IMR-90 (cell line): ENCODE data around the gene PINK1.

ENCODE experiments used
- BHLHE40 ChIP-seq: fragments of 150-350 bp; IDR thresholded peaks from 2 replicates; pipeline ENCODE4 v1.6.1; 2016; ENCODE audit warnings: mild to moderate bottlenecking, low read depth, low read length
- FOS ChIP-seq: fragments of 150-350 bp; IDR thresholded peaks from 2 replicates; pipeline ENCODE4 v1.6.1; 2016; ENCODE audit warnings: low read depth, low read length
- MXI1 ChIP-seq: IDR thresholded peaks from 2 replicates; pipeline ENCODE4 v1.6.1; 2012; ENCODE audit warnings: low read depth, mild to moderate bottlenecking, low read length, moderate library complexity, borderline replicate concordance
- POLR2A ChIP-seq: IDR thresholded peaks from 2 replicates; pipeline ENCODE4 v1.6.1; 2012; ENCODE audit warnings: mild to moderate bottlenecking, low read depth, low read length
- TF ChIP-seq, protein P1 (sequence below): conservative IDR thresholded peaks from 2 replicates; pipeline ENCODE4 v1.5.1; 2012; ENCODE audit warnings: mild to moderate bottlenecking, low read depth, low read length, improper control_type of control experiment
- TF ChIP-seq, protein P2 (sequence below): fragments of 150-350 bp; IDR thresholded peaks from 2 replicates; pipeline ENCODE4 v1.6.1; 2017; ENCODE audit warnings: mild to moderate bottlenecking, antibody characterized with exemption, low read length, low read depth

DNA sequence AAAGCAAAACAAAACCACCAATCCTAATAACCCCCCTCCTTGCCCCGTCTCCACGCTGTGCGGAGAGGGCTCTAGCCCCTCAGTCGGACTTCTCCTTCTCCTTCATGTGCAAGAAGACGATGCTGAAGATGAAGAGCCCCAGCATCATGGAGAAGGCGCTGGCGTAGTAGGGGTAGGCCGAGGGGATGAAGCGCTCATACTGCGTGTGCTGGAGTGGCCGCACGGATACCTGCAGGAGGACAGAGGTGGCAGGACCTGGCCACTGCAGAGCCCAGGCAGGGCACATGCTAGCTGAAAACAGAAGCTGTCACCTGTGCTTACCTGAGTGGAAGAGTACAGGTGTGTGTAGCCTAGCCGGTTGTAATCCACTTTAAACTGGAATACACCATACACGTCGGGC, 19.0 kb downstream of the PINK1 start:
- TF ChIP-seq POLR2A (no peak), MXI1 (no peak), BHLHE40 (no peak), FOS (no peak)
- TF ChIP-seq, protein P1, sequence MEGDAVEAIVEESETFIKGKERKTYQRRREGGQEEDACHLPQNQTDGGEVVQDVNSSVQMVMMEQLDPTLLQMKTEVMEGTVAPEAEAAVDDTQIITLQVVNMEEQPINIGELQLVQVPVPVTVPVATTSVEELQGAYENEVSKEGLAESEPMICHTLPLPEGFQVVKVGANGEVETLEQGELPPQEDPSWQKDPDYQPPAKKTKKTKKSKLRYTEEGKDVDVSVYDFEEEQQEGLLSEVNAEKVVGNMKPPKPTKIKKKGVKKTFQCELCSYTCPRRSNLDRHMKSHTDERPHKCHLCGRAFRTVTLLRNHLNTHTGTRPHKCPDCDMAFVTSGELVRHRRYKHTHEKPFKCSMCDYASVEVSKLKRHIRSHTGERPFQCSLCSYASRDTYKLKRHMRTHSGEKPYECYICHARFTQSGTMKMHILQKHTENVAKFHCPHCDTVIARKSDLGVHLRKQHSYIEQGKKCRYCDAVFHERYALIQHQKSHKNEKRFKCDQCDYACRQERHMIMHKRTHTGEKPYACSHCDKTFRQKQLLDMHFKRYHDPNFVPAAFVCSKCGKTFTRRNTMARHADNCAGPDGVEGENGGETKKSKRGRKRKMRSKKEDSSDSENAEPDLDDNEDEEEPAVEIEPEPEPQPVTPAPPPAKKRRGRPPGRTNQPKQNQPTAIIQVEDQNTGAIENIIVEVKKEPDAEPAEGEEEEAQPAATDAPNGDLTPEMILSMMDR, result no peak
- TF ChIP-seq, protein P2, sequence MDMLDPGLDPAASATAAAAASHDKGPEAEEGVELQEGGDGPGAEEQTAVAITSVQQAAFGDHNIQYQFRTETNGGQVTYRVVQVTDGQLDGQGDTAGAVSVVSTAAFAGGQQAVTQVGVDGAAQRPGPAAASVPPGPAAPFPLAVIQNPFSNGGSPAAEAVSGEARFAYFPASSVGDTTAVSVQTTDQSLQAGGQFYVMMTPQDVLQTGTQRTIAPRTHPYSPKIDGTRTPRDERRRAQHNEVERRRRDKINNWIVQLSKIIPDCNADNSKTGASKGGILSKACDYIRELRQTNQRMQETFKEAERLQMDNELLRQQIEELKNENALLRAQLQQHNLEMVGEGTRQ, result no peak
